HG03521 (cell line): ENCODE data around the gene VANGL1.

Experiments used
- ATAC-seq: cut with Tn5 transposase; IDR thresholded peaks from one replicate; pipeline ENCODE4 v1.9.1; 2021; ENCODE audit warnings: mild to moderate bottlenecking, moderate library complexity; ENCODE audit not compliant: unreplicated experiment

VANGL1 gene

DNA sequence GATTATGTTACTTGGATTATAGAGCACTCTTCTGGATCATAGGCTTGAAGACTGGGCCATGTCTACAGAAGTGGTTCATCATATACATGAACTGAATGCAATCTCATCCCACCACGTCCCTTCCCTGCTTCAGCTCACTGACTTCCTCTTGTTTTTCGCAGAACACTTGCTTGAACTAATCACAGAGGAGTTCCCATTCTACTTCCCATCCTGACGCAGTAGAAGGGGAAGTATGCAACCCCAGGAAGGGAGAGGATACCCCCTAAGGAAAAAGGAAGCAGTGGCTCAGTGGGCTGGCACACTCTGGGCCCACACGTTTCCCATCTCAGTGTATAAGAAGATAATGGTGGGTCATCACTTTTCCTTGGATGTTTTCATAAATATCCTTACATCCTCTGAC lies 90.5 kb downstream of the VANGL1 start:
- no peak for ATAC-seq

DNA sequence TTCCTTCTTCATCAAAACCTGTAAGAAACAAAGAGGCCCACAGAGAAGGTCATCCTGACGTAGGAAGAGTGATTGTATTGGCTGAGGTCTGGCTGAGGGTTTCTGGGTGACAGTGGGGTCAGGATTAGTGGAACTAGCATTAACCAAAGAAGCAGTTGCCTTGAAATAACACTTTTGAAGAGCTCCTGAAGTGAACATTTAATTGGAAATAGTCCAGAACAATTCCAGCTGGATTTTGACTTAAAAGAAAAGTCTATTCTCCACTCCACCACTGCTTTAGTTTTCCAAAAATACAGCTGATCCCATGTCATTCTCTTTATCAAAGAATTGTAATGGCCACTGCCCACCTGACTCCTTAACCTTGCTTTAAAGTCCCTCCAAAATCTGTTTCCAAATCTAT lies 99.0 kb downstream of the VANGL1 start:
- no peak for ATAC-seq

DNA sequence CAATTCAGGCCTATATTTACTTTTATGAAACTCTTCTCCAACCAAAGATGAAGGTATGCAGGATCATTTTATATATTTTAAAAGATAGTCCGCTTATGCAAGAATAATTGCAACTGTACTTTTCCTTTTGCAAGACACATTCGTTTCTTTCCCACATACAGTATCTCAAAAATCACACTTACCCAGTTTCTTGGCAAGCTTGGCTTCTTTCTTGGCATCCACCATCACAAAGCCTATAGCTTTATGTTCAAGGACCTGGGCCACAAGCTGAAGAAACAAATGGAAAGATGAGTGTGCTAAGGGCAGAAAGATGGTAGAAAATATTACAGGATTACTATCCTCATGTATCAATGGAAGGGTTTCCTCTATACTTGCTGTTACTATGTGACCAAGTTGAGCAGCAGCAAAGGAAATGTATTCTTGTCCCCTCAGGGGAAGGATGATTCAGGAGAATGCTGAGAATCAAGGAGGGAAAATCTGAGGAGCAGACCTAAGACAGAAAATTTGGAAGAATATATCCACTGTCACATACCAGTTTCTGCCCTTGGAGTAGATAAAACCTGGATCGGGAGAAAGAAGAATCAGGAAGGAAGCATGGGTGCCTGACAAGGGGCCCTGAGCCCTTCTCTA lies 103.0 kb downstream of the VANGL1 start:
- ATAC-seq: no peak

DNA sequence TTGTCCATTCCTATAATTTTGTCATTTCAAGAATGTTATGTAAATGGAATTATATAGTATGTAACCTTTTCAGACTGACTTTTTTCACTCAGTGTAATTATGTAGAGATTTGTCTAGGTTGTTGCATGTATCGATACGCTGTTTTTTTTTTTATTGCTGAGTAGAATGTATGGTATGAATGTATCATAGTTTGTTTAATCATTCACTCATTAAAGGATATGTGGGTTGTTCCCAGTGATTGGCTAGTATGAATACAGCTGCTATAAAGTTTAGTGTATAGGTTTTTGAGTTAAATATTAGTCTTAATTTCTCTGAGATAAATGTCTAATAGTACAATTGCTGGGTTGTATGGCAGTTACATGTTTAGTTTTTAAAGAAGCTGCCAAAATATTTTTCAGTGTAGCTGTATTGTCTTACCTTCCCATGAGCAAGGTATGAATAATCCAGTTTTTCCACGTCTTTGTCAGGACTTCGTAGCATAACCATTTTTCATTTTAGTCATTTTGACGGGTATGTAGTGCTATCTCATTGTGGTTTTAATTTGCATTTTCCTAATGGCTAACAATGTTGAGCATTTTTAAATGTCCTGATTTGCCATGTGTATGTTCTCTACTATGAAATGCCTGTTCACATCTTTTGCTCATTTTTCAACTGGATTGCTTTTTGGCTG lies 104.4 kb downstream of the VANGL1 start:
- no peak for ATAC-seq
